ENCODE data around the gene FGA. TPM values are rescaled to one million over a fixed set of nuclear protein-coding genes. Genes with fewer than 3 reads are reported as not detected.

Gene FGA
- polyA plus RNA-seq, 1 donor (not counting 4 experiments of a cell fraction or from before 2014, with no cell fraction given) = not detected

DNA sequence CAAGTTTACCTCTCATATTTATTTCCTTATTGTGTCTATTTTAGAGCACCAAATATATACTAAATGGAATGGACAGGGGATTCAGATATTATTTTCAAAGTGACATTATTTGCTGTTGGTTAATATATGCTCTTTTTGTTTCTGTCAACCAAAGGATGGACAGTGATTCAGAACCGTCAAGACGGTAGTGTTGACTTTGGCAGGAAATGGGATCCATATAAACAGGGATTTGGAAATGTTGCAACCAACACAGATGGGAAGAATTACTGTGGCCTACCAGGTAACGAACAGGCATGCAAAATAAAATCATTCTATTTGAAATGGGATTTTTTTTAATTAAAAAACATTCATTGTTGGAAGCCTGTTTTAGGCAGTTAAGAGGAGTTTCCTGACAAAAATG is 21.5 kb downstream of the FGA start:
- Histone ChIP-seq H2AFZ (ENCODE audit: control insufficient read depth, low read length) (no peak overlapping the region), H3K27me3 (ENCODE audit: control insufficient read depth, extremely low read depth, insufficient read depth, low read length) (no peaks in the 10 kb centered on the region), H3K79me2 (ENCODE audit: control insufficient read depth, insufficient read depth, low read length) (no peaks in the 10 kb centered on the region), H3K9me1 (ENCODE audit: control insufficient read depth, extremely low read depth, insufficient read depth, low read length) (no peaks in the 10 kb centered on the region), H3K9me3 (ENCODE audit: control insufficient read depth, low read depth, low read length) (no peaks in the 10 kb centered on the region), H4K20me1 (ENCODE audit: control insufficient read depth, extremely low read depth, insufficient read depth, low read length) (no peaks in the 10 kb centered on the region), H3K36me3 (ENCODE audit: control insufficient read depth in 2 of 2, extremely low read depth in 1 of 2, insufficient read depth in 2 of 2, low read length in 2 of 2) (no peaks in the 10 kb centered on the region), H3K4me1 (ENCODE audit: control insufficient read depth, extremely low read depth, insufficient read depth, low read length) (no peaks in the 10 kb centered on the region), H3K4me3 (ENCODE audit: control insufficient read depth in 2 of 3, extremely low read depth in 1 of 3, insufficient read depth in 2 of 3, low read depth in 1 of 3, low read length in 3 of 3) (no peak overlapping the region), H3K9ac (ENCODE audit: control insufficient read depth, extremely low read depth, insufficient read depth, low read length) (no peak overlapping the region), H3K27ac (ENCODE audit: control insufficient read depth, insufficient read depth, low read length) (no peak overlapping the region), H3K4me2 (ENCODE audit: control insufficient read depth, extremely low read depth, insufficient read depth, low read depth, low read length) (no peak overlapping the region)
- TF ChIP-seq, protein P1, sequence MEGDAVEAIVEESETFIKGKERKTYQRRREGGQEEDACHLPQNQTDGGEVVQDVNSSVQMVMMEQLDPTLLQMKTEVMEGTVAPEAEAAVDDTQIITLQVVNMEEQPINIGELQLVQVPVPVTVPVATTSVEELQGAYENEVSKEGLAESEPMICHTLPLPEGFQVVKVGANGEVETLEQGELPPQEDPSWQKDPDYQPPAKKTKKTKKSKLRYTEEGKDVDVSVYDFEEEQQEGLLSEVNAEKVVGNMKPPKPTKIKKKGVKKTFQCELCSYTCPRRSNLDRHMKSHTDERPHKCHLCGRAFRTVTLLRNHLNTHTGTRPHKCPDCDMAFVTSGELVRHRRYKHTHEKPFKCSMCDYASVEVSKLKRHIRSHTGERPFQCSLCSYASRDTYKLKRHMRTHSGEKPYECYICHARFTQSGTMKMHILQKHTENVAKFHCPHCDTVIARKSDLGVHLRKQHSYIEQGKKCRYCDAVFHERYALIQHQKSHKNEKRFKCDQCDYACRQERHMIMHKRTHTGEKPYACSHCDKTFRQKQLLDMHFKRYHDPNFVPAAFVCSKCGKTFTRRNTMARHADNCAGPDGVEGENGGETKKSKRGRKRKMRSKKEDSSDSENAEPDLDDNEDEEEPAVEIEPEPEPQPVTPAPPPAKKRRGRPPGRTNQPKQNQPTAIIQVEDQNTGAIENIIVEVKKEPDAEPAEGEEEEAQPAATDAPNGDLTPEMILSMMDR (optimal IDR thresholded peaks at IDR 0.05 in 1 of 3, IDR thresholded peaks at IDR 0.05 in 1 of 3, conservative IDR thresholded peaks at IDR 0.05 in 1 of 3; ENCODE audit: extremely low read depth in 1 of 3, insufficient read depth in 2 of 3, low read length in 3 of 3) = no peak
- TF ChIP-seq EZH2 (IDR thresholded peaks at IDR 0.05; ENCODE audit: low read length) = no peak
- no peak for DNase-seq (ENCODE audit: low read depth, low spot score)
- dilution Hi-C loops (cut with MboI; ENCODE audit: extremely low pct_ligation_motif_present, low sequenced_read_pairs) = no loop called here
- FAIRE-seq = no peak

DNA sequence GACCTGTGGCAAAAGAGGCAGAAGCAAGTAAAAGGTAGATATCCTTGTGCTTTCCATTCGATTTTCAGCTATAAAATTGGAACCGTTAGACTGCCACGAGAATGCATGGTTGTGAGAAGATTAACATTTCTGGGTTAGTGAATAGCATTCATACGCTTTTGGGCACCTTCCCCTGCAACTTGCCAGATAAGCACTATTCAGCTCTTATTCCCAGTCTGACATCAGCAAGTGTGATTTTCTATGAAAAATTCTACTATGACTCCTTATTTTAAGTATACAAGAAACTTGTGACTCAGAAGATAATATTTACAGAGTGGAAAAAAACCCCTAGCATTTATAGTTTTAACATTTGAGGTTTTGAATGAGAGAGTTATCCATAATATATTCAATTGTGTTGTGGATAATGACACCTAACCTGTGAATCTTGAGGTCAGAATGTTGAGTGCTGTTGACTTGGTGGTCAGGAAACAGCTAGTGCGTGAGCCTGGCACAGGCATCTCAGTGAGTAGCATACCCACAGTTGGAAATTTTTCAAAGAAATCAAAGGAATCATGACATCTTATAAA is 23.8 kb downstream of the FGA start:
- Histone ChIP-seq H3K9ac (ENCODE audit: control insufficient read depth, extremely low read depth, insufficient read depth, low read length) (no peak overlapping the region), H2AFZ (ENCODE audit: control insufficient read depth, low read length) (no peak overlapping the region), H4K20me1 (ENCODE audit: control insufficient read depth, extremely low read depth, insufficient read depth, low read length) (no peaks in the 10 kb centered on the region), H3K79me2 (ENCODE audit: control insufficient read depth, insufficient read depth, low read length) (no peaks in the 10 kb centered on the region), H3K36me3 (ENCODE audit: control insufficient read depth in 2 of 2, extremely low read depth in 1 of 2, insufficient read depth in 2 of 2, low read length in 2 of 2) (no peaks in the 10 kb centered on the region), H3K4me2 (ENCODE audit: control insufficient read depth, extremely low read depth, insufficient read depth, low read depth, low read length) (no peak overlapping the region), H3K27ac (ENCODE audit: control insufficient read depth, insufficient read depth, low read length) (no peak overlapping the region), H3K9me1 (ENCODE audit: control insufficient read depth, extremely low read depth, insufficient read depth, low read length) (no peaks in the 10 kb centered on the region), H3K4me1 (ENCODE audit: control insufficient read depth, extremely low read depth, insufficient read depth, low read length) (no peaks in the 10 kb centered on the region), H3K4me3 (ENCODE audit: control insufficient read depth in 2 of 3, extremely low read depth in 1 of 3, insufficient read depth in 2 of 3, low read depth in 1 of 3, low read length in 3 of 3) (no peak overlapping the region), H3K9me3 (ENCODE audit: control insufficient read depth, low read depth, low read length) (no peaks in the 10 kb centered on the region), H3K27me3 (ENCODE audit: control insufficient read depth, extremely low read depth, insufficient read depth, low read length) (no peaks in the 10 kb centered on the region)
- dilution Hi-C loops (cut with MboI; ENCODE audit: extremely low pct_ligation_motif_present, low sequenced_read_pairs) = no loop called here
- FAIRE-seq = no peak
- TF ChIP-seq, protein P1 (optimal IDR thresholded peaks at IDR 0.05 in 1 of 3, IDR thresholded peaks at IDR 0.05 in 1 of 3, conservative IDR thresholded peaks at IDR 0.05 in 1 of 3; ENCODE audit: extremely low read depth in 1 of 3, insufficient read depth in 2 of 3, low read length in 3 of 3) = no peak
- TF ChIP-seq EZH2 (IDR thresholded peaks at IDR 0.05; ENCODE audit: low read length) = no peak
- no peak for DNase-seq (ENCODE audit: low read depth, low spot score)

All from keratinocyte (primary cell).